OCI-LY7 (cell line): ENCODE measurements around the gene SNAPIN.

Source experiments
- EZH2phosphoT487 ChIP-seq: fragments of 200-600 bp; sonication (generic); IDR thresholded peaks from 2 replicates; pipeline ENCODE4 v1.6.1; 2018; ENCODE audit warnings: low read depth, borderline replicate concordance, mild to moderate bottlenecking, mixed run types, antibody characterized with exemption, low read length, moderate library complexity, mixed read lengths
- TF ChIP-seq, protein P1 (sequence below): fragments of 200-600 bp; sonication (generic); conservative IDR thresholded peaks from 2 replicates; pipeline ENCODE4 v1.5.1; 2014; ENCODE audit warnings: mild to moderate bottlenecking, antibody characterized with exemption, low read length, moderate library complexity, mixed read lengths

DNA sequence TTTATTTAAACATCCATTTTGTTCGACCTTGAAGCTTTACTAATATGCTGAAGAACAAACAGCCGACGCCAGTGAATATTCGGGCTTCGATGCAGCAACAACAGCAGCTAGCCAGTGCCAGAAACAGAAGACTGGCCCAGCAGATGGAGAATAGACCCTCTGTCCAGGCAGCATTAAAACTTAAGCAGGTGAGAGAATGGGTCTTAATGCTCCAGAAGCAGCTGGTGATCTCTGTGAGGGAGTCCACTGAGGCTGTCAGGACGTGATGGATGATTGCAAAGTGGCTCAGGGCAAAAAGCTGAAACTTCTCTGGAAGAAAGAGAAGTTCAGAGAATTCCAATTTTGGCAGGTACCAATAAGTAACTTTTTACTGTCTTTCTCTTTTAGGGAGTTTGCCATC lies 20.2 kb upstream of the SNAPIN start:
- TF ChIP-seq, protein P1, sequence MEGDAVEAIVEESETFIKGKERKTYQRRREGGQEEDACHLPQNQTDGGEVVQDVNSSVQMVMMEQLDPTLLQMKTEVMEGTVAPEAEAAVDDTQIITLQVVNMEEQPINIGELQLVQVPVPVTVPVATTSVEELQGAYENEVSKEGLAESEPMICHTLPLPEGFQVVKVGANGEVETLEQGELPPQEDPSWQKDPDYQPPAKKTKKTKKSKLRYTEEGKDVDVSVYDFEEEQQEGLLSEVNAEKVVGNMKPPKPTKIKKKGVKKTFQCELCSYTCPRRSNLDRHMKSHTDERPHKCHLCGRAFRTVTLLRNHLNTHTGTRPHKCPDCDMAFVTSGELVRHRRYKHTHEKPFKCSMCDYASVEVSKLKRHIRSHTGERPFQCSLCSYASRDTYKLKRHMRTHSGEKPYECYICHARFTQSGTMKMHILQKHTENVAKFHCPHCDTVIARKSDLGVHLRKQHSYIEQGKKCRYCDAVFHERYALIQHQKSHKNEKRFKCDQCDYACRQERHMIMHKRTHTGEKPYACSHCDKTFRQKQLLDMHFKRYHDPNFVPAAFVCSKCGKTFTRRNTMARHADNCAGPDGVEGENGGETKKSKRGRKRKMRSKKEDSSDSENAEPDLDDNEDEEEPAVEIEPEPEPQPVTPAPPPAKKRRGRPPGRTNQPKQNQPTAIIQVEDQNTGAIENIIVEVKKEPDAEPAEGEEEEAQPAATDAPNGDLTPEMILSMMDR = no peak
- no peak for TF ChIP-seq EZH2phosphoT487
